ENCODE data around the gene SUCLG2.

GRCh38 chr3:67654099-67654843 lies at the start of gene SUCLG2:
- no peak for TF ChIP-seq CTCF (IDR thresholded peaks at IDR 0.05; ENCODE audit: insufficient read depth, low read depth, low read length)
- TF ChIP-seq EZH2 (IDR thresholded peaks at IDR 0.05; ENCODE audit: insufficient read depth, low read length) = no peak
